Lower lobe of right lung (tissue), 2 donors: ENCODE results near the gene PRDX5. TPM values are rescaled to one million over a fixed set of nuclear protein-coding genes. Genes with fewer than 3 reads are reported as not detected.
"Not testable (repeated sequence)": the region's sequence is repeated elsewhere in the genome, so short reads cannot be mapped to it uniquely, and the experiment has no call there.

Experiments
- ATAC-seq, 2 donors: fragments of 200-7000 bp; cut with Tn5 transposase; one replicate each; pipeline ENCODE4 v1.9.1; 2020 to 2022; ENCODE audit warnings: mild to moderate bottlenecking in 2 of 2, moderate library complexity in 2 of 2
- DNase-seq: peaks from one replicate; pipeline ENCODE4 v3.0.0-alpha.2; 2020
- H3K27ac ChIP-seq: fragments of 200-600 bp; one replicate; pipeline ENCODE4 v1.8.0; 2022
- H3K27me3 ChIP-seq: fragments of 200-600 bp; one replicate; pipeline ENCODE4 v1.8.0; 2022; ENCODE audit warnings: low read depth
- H3K36me3 ChIP-seq: fragments of 200-600 bp; one replicate; pipeline ENCODE4 v1.8.0; 2022; ENCODE audit warnings: mild to moderate bottlenecking
- H3K4me1 ChIP-seq: fragments of 200-600 bp; one replicate; pipeline ENCODE4 v1.8.0; 2022
- H3K4me3 ChIP-seq: fragments of 200-600 bp; one replicate; pipeline ENCODE4 v1.8.0; 2022; ENCODE audit warnings: mild to moderate bottlenecking
- H3K9me3 ChIP-seq: fragments of 200-600 bp; one replicate; pipeline ENCODE4 v1.8.0; 2022
- intact Hi-C: fragments of 100-400 bp; cut with DNase I; formaldehyde crosslinking; loops from one replicate; pipeline ENCODE4 v1.11.0; 2022
- total RNA-seq: library from RNA; stranded (reverse); fragmentation: NEBNext Ultra II Directional; extraction: Animal tissue kit (Norgen Biotek cat#: 25700); gene quantifications from one replicate; pipeline ENCODE4 v1.2.1, GENCODE V29; 2021
- TF ChIP-seq, protein P1 (sequence below): fragments of 200-600 bp; IDR thresholded peaks from one replicate; pipeline ENCODE4 v1.8.0; 2022; ENCODE audit warnings: antibody characterized with exemption, mild to moderate bottlenecking
- donor health status: DM: no; HTN: yes; CAD: no; lungs with severe emphysema.

PRDX5 gene
- total RNA-seq, 1 donor from 2014 or later, result 203 TPM

GRCh38 chr11:64304316-64305072, 13.4 kb upstream of the PRDX5 start:
- intact Hi-C loops, result no loop called here
- H3K4me3 ChIP-seq, result peak overlapping the region; percentile 75
- H3K4me1 ChIP-seq, result peaks cover 41% of the 10 kb centered on the region
- DNase-seq (peak; percentile 97), ATAC-seq (peak; percentile 66 to 72)
- peak overlapping the region; percentile 96 for H3K27ac ChIP-seq
- H3K27me3 ChIP-seq, result peaks cover 14% of the 10 kb centered on the region
- peaks cover 9% of the 10 kb centered on the region for H3K36me3 ChIP-seq
- TF ChIP-seq, protein P1, sequence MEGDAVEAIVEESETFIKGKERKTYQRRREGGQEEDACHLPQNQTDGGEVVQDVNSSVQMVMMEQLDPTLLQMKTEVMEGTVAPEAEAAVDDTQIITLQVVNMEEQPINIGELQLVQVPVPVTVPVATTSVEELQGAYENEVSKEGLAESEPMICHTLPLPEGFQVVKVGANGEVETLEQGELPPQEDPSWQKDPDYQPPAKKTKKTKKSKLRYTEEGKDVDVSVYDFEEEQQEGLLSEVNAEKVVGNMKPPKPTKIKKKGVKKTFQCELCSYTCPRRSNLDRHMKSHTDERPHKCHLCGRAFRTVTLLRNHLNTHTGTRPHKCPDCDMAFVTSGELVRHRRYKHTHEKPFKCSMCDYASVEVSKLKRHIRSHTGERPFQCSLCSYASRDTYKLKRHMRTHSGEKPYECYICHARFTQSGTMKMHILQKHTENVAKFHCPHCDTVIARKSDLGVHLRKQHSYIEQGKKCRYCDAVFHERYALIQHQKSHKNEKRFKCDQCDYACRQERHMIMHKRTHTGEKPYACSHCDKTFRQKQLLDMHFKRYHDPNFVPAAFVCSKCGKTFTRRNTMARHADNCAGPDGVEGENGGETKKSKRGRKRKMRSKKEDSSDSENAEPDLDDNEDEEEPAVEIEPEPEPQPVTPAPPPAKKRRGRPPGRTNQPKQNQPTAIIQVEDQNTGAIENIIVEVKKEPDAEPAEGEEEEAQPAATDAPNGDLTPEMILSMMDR, result peak; percentile 87
- H3K9me3 ChIP-seq, result no peaks in the 10 kb centered on the region

- peak within 1 kb of the TSS; percentile 96 for H3K27ac ChIP-seq
- H3K4me3 ChIP-seq, result peak within 1 kb of the TSS; percentile 75
- no peaks in the 10 kb centered on the region for H3K9me3 ChIP-seq
- DNase-seq (peak; percentile 100), ATAC-seq (peak; percentile 93 to 96)
- H3K36me3 ChIP-seq, result peaks cover 9% of the 10 kb centered on the region
- TF ChIP-seq, protein P1, result no peak
- peaks cover 34% of the 10 kb centered on the region for H3K4me1 ChIP-seq
- H3K27me3 ChIP-seq, result peaks cover 7% of the 10 kb centered on the region
- intact Hi-C loops, result no loop called here
These were observed 12.7 kb upstream of the PRDX5 start, which contains the start of gene ESRRA for GRCh38 chr11:64305075-64305690. ESRRA (plus strand) TSS chr11:64305524; CDS start chr11:64307180, 1,656 bp downstream.

DNA sequence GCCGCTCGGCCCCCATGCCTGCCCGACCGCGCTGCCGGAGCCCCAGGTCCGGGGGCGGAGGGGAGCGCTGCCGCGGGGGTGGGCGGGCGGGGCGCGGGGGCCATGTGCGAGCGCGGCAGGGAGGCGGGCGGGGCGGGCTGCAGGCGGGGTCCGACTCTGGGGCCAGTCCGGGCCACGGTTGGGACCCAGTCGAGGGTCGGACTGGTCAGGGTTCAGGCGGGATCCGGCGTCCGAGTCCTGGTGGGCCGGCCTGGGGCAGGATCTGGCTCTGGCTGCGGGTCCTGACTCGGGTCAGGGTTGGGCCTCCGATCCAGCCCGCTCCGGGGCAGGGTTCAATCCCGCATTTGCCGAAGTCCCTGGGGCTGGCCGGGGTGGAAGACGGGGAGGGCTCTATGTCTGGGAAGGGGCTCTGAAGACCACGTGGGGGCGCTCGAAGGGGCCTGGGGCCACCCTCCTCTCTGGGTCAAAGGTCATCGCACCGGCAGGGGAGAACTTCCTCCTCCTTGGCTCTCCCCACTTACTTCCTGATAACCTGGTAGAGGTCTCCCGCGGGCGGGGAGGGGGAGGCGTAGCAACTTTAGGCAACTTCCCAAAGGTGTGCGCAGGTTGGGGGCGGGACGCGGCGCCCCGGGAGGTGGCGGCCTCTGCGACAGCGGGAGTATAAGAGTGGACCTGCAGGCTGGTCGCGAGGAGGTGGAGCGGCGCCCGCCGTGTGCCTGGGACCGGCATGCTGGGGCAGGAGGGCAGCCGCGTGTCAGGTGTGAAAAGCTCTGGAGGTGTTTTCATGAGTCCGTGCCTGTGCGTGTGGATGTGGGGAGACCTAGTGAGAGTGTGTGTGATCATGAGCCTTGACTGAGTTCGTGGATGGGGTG, 12.0 kb upstream of the PRDX5 start:
- peaks cover 26% of the 10 kb centered on the region for H3K4me1 ChIP-seq
- H3K9me3 ChIP-seq, result no peaks in the 10 kb centered on the region
- DNase-seq (peak; percentile 87), ATAC-seq (peak; percentile 25 to 41)
- peak overlapping the region; percentile 87 for H3K27ac ChIP-seq
- H3K4me3 ChIP-seq, result peak overlapping the region; percentile 75
- H3K36me3 ChIP-seq, result peaks cover 9% of the 10 kb centered on the region
- TF ChIP-seq, protein P1, result peak; percentile 31
- no peaks in the 10 kb centered on the region for H3K27me3 ChIP-seq
- intact Hi-C loops, result no loop called here

GRCh38 chr11:64306563-64306875, 11.4 kb upstream of the PRDX5 start:
- peaks cover 22% of the 10 kb centered on the region for H3K4me1 ChIP-seq
- intact Hi-C loops, result no loop called here
- no peak for DNase-seq
- ATAC-seq, result no peak
- H3K4me3 ChIP-seq, result peak overlapping the region; percentile 75
- H3K9me3 ChIP-seq, result no peaks in the 10 kb centered on the region
- no peaks in the 10 kb centered on the region for H3K27me3 ChIP-seq
- TF ChIP-seq, protein P1, result no peak
- peaks cover 9% of the 10 kb centered on the region for H3K36me3 ChIP-seq
- H3K27ac ChIP-seq, result peak overlapping the region; percentile 87

DNA sequence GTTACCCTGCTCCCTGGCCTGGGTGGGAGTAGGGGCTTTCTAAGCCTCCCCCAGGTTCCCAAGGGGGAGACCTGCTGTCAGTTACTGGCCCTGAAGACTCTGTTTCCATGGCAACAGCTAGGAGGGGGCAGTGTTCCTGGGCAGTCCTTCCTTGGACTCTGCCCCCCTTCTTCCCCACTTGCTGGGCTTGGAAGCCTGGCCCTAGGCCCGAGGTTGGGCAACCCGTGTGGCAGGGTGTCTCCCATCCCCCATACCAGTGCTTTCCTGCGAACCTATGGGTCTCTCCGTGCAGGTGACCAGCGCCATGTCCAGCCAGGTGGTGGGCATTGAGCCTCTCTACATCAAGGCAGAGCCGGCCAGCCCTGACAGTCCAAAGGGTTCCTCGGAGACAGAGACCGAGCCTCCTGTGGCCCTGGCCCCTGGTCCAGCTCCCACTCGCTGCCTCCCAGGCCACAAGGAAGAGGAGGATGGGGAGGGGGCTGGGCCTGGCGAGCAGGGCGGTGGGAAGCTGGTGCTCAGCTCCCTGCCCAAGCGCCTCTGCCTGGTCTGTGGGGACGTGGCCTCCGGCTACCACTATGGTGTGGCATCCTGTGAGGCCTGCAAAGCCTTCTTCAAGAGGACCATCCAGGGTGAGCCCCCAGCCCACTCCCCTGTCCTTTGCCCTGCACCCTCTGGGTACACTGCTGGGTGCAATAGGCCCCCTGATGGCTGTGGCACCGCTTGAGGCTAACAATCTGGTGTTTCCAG, 10.9 kb upstream of the PRDX5 start:
- Histone ChIP-seq H3K27ac (peak overlapping the region; percentile 87), H3K4me3 (peak overlapping the region; percentile 75), H3K9me3 (no peaks in the 10 kb centered on the region), H3K36me3 (peaks cover 9% of the 10 kb centered on the region), H3K27me3 (no peaks in the 10 kb centered on the region), H3K4me1 (peaks cover 22% of the 10 kb centered on the region)
- TF ChIP-seq, protein P1, result no peak
- intact Hi-C loops, result no loop called here
- ATAC-seq (no peak), DNase-seq (peak; percentile 74)

DNA sequence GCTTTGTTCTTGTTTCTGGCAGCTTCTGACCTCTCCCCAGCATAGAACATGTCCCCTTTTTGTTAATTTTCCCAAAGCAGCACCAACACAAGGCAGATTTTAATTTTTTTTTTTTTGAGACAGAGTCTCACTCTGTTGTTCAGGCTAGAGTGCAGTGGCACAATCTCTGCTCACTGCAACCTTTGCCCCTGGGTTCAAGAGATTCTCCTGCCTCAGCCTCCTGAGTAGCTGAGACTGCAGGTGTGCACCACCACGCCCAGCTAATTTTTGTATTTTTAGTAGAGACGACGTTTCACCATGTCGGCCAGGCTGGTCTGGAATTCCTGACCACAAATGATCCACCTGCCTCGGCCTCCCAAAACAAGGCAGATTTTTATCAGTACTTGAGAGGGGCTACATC, 10.1 kb upstream of the PRDX5 start:
- H3K27ac ChIP-seq, H3K27me3 ChIP-seq, H3K36me3 ChIP-seq, H3K4me3 ChIP-seq, ATAC-seq, intact Hi-C loops, DNase-seq, H3K9me3 ChIP-seq: not testable (repeated sequence)
- peaks cover 22% of the 10 kb centered on the region for H3K4me1 ChIP-seq
